UCSD-AML1 (cell line): Measurements from ENCODE around the gene SCFD2.

Experiments
- DNase-seq: peaks from one replicate; lab custom pipeline; 2025; ENCODE audit not compliant: unreplicated experiment; lab: John Stamatoyannopoulos, UW

SCFD2 gene

GRCh38 chr4:53019485-53020382 lies 346.1 kb downstream of the SCFD2 start:
- DNase-seq: no peak

GRCh38 chr4:53018471-53018870 lies 347.4 kb downstream of the SCFD2 start:
- no peak for DNase-seq

GRCh38 chr4:53016099-53016820 lies 349.6 kb downstream of the SCFD2 start:
- no peak for DNase-seq

GRCh38 chr4:53015681-53016080 lies 350.2 kb downstream of the SCFD2 start:
- DNase-seq: no peak

- DNase-seq: no peak
Measured at GRCh38 chr4:53014881-53015280, 351.0 kb downstream of the SCFD2 start.

GRCh38 chr4:53013873-53014775 lies 351.7 kb downstream of the SCFD2 start:
- no peak for DNase-seq

- peak; percentile 18 for DNase-seq
Measured at GRCh38 chr4:53012738-53013137, 353.1 kb downstream of the SCFD2 start.

- DNase-seq: no peak
Measured at GRCh38 chr4:53011259-53011905, 354.5 kb downstream of the SCFD2 start.

- no peak for DNase-seq
Measured at GRCh38 chr4:53010318-53010717, 355.5 kb downstream of the SCFD2 start.

- no peak for DNase-seq
Measured at GRCh38 chr4:53009824-53010223, 356.0 kb downstream of the SCFD2 start.

GRCh38 chr4:53007024-53007423 lies 358.8 kb downstream of the SCFD2 start:
- DNase-seq: no peak

- DNase-seq: no peak
Measured at GRCh38 chr4:53005808-53006207, 360.1 kb downstream of the SCFD2 start.

- no peak for DNase-seq
Measured at GRCh38 chr4:53005149-53005546, 360.7 kb downstream of the SCFD2 start.

- no peak for DNase-seq
Measured at GRCh38 chr4:53004497-53005148, 361.2 kb downstream of the SCFD2 start.

GRCh38 chr4:53003959-53004358 lies 361.9 kb downstream of the SCFD2 start:
- DNase-seq: no peak

GRCh38 chr4:53000560-53000959 lies 365.3 kb downstream of the SCFD2 start:
- DNase-seq: no peak

- no peak for DNase-seq
Measured at GRCh38 chr4:52999626-53000025, 366.2 kb downstream of the SCFD2 start.

- no peak for DNase-seq
Measured at GRCh38 chr4:52998413-52998812, 367.4 kb downstream of the SCFD2 start.

- DNase-seq: no peak
Measured at GRCh38 chr4:52997132-52997416, 368.8 kb downstream of the SCFD2 start.
